WTC11 (cell line): ENCODE measurements around the gene AQP1. TPM values are rescaled to one million over a fixed set of nuclear protein-coding genes. Genes with fewer than 3 reads are reported as not detected.

ENCODE experiments used
- ATAC-seq: fragments of 200-7000 bp; cut with Tn5 transposase; 2 replicates; pipeline ENCODE4 v1.10.0; 2021; ENCODE audit warnings: mild to moderate bottlenecking, moderate library complexity
- CTCF ChIA-PET: fragments of 300-600 bp; sonication (Branson Sonifier 250); formaldehyde crosslinking; loops from one replicate; lab custom pipeline; 2021; ENCODE audit warnings: antibody characterized with exemption; lab: Charles Lee
- POLR2A ChIA-PET: fragments of 350-600 bp; sonication (Branson Sonifier 250); formaldehyde crosslinking; loops from one replicate; lab custom pipeline; 2021; ENCODE audit warnings: antibody characterized with exemption; lab: Charles Lee
- DNase-seq: peaks from one replicate; pipeline ENCODE4 v3.0.0; 2021; ENCODE audit warnings: low spot score
- H3K27ac Mint-ChIP-seq: 2 replicates; pipeline ENCODE4 v1.8.0; 2021; ENCODE audit warnings: mixed read lengths
- H3K27me3 Mint-ChIP-seq: 2 replicates; pipeline ENCODE4 v1.8.0; 2021; ENCODE audit warnings: low read depth, mild to moderate bottlenecking, moderate library complexity, mixed read lengths
- H3K36me3 Mint-ChIP-seq: 2 replicates; pipeline ENCODE4 v1.8.0; 2021; ENCODE audit warnings: mixed read lengths
- H3K4me1 Mint-ChIP-seq: 2 replicates; pipeline ENCODE4 v1.8.0; 2022; ENCODE audit warnings: mixed read lengths
- H3K4me3 Mint-ChIP-seq: 2 replicates; pipeline ENCODE4 v1.8.0; 2021; ENCODE audit warnings: mild to moderate bottlenecking, moderate library complexity, mixed read lengths
- H3K9me3 Mint-ChIP-seq: 2 replicates; pipeline ENCODE4 v1.8.0; 2021; ENCODE audit warnings: mixed read lengths
- GRHL2 ChIP-seq: fragments of 250-450 bp; sonication (Bioruptor Pico); IDR thresholded peaks from 2 replicates; pipeline ENCODE4 v1.8.0; 2022; ENCODE audit warnings: mild to moderate bottlenecking, moderate library complexity; ENCODE audit not compliant: insufficient replicate concordance, severe bottlenecking
- GTF2I ChIP-seq: fragments of 250-450 bp; sonication (Bioruptor Pico); conservative IDR thresholded peaks from 2 replicates; pipeline ENCODE4 v1.4.0; 2021; ENCODE audit warnings: mild to moderate bottlenecking
- JUN ChIP-seq: sonication (generic); formaldehyde crosslinking; IDR thresholded peaks from 2 replicates; pipeline ENCODE4 v1.8.0; 2023; ENCODE audit warnings: mild to moderate bottlenecking, missing genetic modification reagents
- MYBL2 ChIP-seq: sonication (generic); formaldehyde crosslinking; IDR thresholded peaks from 2 replicates; pipeline ENCODE4 v1.8.1; 2023; ENCODE audit warnings: mild to moderate bottlenecking, moderate library complexity, missing genetic modification reagents
- NR2C2 ChIP-seq: sonication (generic); formaldehyde crosslinking; IDR thresholded peaks from 2 replicates; pipeline ENCODE4 v1.8.0; 2022; ENCODE audit warnings: mild to moderate bottlenecking, missing genetic modification reagents
- SMAD4 ChIP-seq: sonication (generic); formaldehyde crosslinking; IDR thresholded peaks from 2 replicates; pipeline ENCODE4 v1.8.0; 2022; ENCODE audit warnings: mild to moderate bottlenecking, missing genetic modification reagents
- ZNF416 ChIP-seq: fragments of 250-450 bp; sonication (Bioruptor Pico); IDR thresholded peaks from 2 replicates; pipeline ENCODE4 v1.9.0; 2021; ENCODE audit warnings: mild to moderate bottlenecking, inconsistent platforms
- ZNF671 ChIP-seq: fragments of 250-450 bp; sonication (Bioruptor Pico); IDR thresholded peaks from 2 replicates; pipeline ENCODE4 v1.8.0; 2021; ENCODE audit warnings: mild to moderate bottlenecking
- total RNA-seq: library from RNA; stranded (reverse); gene quantifications from 3 replicates; pipeline ENCODE4 v1.2.3, GENCODE V29; 2021
- TF ChIP-seq, protein P1 (sequence below): fragments of 250-450 bp; sonication (Bioruptor Pico); IDR thresholded peaks from 2 replicates; pipeline ENCODE4 v1.9.0; 2021; ENCODE audit warnings: mild to moderate bottlenecking, borderline replicate concordance
- TF ChIP-seq, protein P2 (sequence below): fragments of 200-600 bp; IDR thresholded peaks from 2 replicates; pipeline ENCODE4 v1.8.0; 2022; ENCODE audit warnings: antibody characterized with exemption
- TF ChIP-seq, protein P3 (sequence below): sonication (generic); formaldehyde crosslinking; conservative IDR thresholded peaks from 2 replicates; pipeline ENCODE4 v1.8.1; 2023; ENCODE audit warnings: mild to moderate bottlenecking, low read depth, missing genetic modification reagents, moderate library complexity
- TF ChIP-seq, protein P4 (sequence below): sonication (generic); formaldehyde crosslinking; IDR thresholded peaks from 2 replicates; pipeline ENCODE4 v1.8.1; 2023; ENCODE audit warnings: mild to moderate bottlenecking, missing genetic modification reagents
- TF ChIP-seq, protein P5 (sequence below): fragments of 250-450 bp; sonication (Bioruptor Pico); IDR thresholded peaks from 2 replicates; pipeline ENCODE4 v1.8.0; 2021; ENCODE audit warnings: mild to moderate bottlenecking

AQP1 gene
- total RNA-seq, 1 experiment from 2014 or later, result 0.81 TPM

DNA sequence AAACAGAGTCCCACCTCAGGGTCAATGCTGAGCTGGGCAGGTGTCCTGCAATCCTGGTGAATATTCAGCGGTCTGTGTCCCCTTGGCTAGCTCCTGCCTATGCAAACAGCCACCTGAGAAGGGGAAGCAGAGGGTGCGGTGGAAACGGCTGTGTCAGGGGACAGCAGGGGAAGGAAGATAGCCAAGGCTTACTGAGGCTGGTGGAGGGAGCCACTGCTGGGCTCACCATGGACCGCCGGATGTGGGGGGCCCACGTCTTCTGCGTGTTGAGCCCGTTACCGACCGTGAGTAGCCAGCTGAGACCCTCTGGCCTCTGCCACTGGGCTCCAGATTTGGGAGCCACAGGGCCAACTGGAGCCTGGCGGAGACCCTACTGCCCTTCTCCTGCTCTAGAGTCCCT, 52.2 kb downstream of the AQP1 start, which contains the start of gene GHRHR (continued):
- TF ChIP-seq, protein P1, sequence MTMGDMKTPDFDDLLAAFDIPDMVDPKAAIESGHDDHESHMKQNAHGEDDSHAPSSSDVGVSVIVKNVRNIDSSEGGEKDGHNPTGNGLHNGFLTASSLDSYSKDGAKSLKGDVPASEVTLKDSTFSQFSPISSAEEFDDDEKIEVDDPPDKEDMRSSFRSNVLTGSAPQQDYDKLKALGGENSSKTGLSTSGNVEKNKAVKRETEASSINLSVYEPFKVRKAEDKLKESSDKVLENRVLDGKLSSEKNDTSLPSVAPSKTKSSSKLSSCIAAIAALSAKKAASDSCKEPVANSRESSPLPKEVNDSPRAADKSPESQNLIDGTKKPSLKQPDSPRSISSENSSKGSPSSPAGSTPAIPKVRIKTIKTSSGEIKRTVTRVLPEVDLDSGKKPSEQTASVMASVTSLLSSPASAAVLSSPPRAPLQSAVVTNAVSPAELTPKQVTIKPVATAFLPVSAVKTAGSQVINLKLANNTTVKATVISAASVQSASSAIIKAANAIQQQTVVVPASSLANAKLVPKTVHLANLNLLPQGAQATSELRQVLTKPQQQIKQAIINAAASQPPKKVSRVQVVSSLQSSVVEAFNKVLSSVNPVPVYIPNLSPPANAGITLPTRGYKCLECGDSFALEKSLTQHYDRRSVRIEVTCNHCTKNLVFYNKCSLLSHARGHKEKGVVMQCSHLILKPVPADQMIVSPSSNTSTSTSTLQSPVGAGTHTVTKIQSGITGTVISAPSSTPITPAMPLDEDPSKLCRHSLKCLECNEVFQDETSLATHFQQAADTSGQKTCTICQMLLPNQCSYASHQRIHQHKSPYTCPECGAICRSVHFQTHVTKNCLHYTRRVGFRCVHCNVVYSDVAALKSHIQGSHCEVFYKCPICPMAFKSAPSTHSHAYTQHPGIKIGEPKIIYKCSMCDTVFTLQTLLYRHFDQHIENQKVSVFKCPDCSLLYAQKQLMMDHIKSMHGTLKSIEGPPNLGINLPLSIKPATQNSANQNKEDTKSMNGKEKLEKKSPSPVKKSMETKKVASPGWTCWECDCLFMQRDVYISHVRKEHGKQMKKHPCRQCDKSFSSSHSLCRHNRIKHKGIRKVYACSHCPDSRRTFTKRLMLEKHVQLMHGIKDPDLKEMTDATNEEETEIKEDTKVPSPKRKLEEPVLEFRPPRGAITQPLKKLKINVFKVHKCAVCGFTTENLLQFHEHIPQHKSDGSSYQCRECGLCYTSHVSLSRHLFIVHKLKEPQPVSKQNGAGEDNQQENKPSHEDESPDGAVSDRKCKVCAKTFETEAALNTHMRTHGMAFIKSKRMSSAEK, result no peak
- TF ChIP-seq SMAD4, result no peak
- TF ChIP-seq, protein P2, sequence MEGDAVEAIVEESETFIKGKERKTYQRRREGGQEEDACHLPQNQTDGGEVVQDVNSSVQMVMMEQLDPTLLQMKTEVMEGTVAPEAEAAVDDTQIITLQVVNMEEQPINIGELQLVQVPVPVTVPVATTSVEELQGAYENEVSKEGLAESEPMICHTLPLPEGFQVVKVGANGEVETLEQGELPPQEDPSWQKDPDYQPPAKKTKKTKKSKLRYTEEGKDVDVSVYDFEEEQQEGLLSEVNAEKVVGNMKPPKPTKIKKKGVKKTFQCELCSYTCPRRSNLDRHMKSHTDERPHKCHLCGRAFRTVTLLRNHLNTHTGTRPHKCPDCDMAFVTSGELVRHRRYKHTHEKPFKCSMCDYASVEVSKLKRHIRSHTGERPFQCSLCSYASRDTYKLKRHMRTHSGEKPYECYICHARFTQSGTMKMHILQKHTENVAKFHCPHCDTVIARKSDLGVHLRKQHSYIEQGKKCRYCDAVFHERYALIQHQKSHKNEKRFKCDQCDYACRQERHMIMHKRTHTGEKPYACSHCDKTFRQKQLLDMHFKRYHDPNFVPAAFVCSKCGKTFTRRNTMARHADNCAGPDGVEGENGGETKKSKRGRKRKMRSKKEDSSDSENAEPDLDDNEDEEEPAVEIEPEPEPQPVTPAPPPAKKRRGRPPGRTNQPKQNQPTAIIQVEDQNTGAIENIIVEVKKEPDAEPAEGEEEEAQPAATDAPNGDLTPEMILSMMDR, result no peak
- no peak for TF ChIP-seq NR2C2
- no peak for TF ChIP-seq JUN (CRISPR knock-in tag)

DNA sequence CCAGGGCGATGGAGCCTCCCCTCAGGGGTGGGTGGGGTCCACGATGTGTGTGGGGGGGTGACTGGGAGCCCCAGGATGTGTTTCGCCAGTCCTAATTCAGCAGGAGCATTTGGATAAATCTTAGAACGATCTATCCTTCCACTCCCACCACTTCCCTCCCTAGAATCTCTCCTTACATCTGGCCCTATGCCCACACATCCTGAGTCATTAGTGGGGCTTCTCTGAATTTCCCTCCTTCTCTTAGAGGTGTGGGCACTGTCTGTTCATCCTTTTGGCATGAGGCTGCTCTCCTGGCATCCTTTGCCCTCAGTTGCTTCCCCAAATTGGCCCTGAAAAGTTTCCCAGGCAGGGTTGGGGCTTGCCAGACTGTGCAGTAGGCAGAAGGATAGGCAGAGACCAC, 53.7 kb downstream of the AQP1 start:
- no peaks in the 10 kb centered on the region; the same call in 1 of the 2 replicates for H3K27me3 Mint-ChIP-seq
- peaks cover 4% of the 10 kb centered on the region; the same call in 1 of the 2 replicates for H3K4me1 Mint-ChIP-seq
- DNase-seq (no peak), ATAC-seq (no peak)
- CTCF ChIA-PET, result interaction anchor here (1.8 to 6.3 kb wide), 2 partner anchors 26 to 157 kb away, joined by 5 to 41 read pairs; no protein-coding TSS in a partner anchor
- POLR2A ChIA-PET, result no interaction called here
- no peaks in the 10 kb centered on the region for H3K36me3 Mint-ChIP-seq
- H3K9me3 Mint-ChIP-seq, result peaks cover 8% of the 10 kb centered on the region
- TF ChIP-seq MYBL2 (no peak), GRHL2 (CRISPR knock-in tag) (no peak), GTF2I (CRISPR knock-in tag) (no peak)
- TF ChIP-seq, protein P3, sequence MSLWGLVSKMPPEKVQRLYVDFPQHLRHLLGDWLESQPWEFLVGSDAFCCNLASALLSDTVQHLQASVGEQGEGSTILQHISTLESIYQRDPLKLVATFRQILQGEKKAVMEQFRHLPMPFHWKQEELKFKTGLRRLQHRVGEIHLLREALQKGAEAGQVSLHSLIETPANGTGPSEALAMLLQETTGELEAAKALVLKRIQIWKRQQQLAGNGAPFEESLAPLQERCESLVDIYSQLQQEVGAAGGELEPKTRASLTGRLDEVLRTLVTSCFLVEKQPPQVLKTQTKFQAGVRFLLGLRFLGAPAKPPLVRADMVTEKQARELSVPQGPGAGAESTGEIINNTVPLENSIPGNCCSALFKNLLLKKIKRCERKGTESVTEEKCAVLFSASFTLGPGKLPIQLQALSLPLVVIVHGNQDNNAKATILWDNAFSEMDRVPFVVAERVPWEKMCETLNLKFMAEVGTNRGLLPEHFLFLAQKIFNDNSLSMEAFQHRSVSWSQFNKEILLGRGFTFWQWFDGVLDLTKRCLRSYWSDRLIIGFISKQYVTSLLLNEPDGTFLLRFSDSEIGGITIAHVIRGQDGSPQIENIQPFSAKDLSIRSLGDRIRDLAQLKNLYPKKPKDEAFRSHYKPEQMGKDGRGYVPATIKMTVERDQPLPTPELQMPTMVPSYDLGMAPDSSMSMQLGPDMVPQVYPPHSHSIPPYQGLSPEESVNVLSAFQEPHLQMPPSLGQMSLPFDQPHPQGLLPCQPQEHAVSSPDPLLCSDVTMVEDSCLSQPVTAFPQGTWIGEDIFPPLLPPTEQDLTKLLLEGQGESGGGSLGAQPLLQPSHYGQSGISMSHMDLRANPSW (CRISPR knock-in tag), result no peak
- TF ChIP-seq, protein P4, sequence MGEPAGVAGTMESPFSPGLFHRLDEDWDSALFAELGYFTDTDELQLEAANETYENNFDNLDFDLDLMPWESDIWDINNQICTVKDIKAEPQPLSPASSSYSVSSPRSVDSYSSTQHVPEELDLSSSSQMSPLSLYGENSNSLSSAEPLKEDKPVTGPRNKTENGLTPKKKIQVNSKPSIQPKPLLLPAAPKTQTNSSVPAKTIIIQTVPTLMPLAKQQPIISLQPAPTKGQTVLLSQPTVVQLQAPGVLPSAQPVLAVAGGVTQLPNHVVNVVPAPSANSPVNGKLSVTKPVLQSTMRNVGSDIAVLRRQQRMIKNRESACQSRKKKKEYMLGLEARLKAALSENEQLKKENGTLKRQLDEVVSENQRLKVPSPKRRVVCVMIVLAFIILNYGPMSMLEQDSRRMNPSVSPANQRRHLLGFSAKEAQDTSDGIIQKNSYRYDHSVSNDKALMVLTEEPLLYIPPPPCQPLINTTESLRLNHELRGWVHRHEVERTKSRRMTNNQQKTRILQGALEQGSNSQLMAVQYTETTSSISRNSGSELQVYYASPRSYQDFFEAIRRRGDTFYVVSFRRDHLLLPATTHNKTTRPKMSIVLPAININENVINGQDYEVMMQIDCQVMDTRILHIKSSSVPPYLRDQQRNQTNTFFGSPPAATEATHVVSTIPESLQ (CRISPR knock-in tag), result no peak
- H3K4me3 Mint-ChIP-seq, result no peak overlapping the region
- H3K27ac Mint-ChIP-seq, result no peak overlapping the region

DNA sequence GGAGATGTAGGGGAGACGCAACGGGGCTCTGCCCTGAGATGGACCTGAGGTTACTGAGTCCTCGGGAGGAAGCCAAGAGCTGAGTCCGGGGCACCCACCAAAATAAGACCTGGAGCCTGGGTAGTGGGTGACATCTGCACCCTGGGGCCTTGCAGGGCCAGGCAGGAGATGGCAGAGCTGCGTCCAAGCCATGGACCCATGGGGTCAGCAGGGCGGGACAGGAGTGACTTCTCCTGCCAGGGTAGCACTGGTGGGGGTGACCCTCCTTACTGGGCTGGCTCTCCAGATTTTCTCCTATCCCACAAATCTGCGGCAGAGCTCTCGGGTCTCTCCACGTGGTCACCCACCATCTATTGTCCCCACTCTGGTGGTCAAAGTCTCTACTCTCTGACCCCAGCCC, 54.2 kb downstream of the AQP1 start:
- peaks cover 4% of the 10 kb centered on the region for H3K4me1 Mint-ChIP-seq
- no peaks in the 10 kb centered on the region; the same call in 1 of the 2 replicates for H3K27me3 Mint-ChIP-seq
- peaks cover 8% of the 10 kb centered on the region for H3K9me3 Mint-ChIP-seq
- ATAC-seq, result no peak
- H3K4me3 Mint-ChIP-seq, result no peak overlapping the region
- POLR2A ChIA-PET, result no interaction called here
- no peak overlapping the region for H3K27ac Mint-ChIP-seq
- no peaks in the 10 kb centered on the region for H3K36me3 Mint-ChIP-seq
- no peak for DNase-seq
- CTCF ChIA-PET, result interaction anchor here (0.6 to 6.3 kb wide), 3 partner anchors 18 to 156 kb away, joined by 4 to 41 read pairs (median 5); no protein-coding TSS in a partner anchor
- TF ChIP-seq, protein P2, result no peak
- TF ChIP-seq, protein P5, sequence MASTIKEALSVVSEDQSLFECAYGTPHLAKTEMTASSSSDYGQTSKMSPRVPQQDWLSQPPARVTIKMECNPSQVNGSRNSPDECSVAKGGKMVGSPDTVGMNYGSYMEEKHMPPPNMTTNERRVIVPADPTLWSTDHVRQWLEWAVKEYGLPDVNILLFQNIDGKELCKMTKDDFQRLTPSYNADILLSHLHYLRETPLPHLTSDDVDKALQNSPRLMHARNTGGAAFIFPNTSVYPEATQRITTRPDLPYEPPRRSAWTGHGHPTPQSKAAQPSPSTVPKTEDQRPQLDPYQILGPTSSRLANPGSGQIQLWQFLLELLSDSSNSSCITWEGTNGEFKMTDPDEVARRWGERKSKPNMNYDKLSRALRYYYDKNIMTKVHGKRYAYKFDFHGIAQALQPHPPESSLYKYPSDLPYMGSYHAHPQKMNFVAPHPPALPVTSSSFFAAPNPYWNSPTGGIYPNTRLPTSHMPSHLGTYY (CRISPR knock-in tag), result no peak
- TF ChIP-seq GRHL2 (CRISPR knock-in tag) (no peak), GTF2I (CRISPR knock-in tag) (no peak), ZNF416 (CRISPR knock-in tag) (no peak), ZNF671 (CRISPR knock-in tag) (no peak)
- TF ChIP-seq, protein P1, result no peak
